ENCODE results near the gene DHRS3. TPM values are rescaled to one million over a fixed set of nuclear protein-coding genes. Genes with fewer than 3 reads are reported as not detected.
A peak's percentile ranks its signal among the peaks of the same experiment; 100 is the strongest.

Gene DHRS3
- total and polyA plus RNA-seq, 8 donors, result 47.7 to 98.6 (median 62.0) TPM

DNA sequence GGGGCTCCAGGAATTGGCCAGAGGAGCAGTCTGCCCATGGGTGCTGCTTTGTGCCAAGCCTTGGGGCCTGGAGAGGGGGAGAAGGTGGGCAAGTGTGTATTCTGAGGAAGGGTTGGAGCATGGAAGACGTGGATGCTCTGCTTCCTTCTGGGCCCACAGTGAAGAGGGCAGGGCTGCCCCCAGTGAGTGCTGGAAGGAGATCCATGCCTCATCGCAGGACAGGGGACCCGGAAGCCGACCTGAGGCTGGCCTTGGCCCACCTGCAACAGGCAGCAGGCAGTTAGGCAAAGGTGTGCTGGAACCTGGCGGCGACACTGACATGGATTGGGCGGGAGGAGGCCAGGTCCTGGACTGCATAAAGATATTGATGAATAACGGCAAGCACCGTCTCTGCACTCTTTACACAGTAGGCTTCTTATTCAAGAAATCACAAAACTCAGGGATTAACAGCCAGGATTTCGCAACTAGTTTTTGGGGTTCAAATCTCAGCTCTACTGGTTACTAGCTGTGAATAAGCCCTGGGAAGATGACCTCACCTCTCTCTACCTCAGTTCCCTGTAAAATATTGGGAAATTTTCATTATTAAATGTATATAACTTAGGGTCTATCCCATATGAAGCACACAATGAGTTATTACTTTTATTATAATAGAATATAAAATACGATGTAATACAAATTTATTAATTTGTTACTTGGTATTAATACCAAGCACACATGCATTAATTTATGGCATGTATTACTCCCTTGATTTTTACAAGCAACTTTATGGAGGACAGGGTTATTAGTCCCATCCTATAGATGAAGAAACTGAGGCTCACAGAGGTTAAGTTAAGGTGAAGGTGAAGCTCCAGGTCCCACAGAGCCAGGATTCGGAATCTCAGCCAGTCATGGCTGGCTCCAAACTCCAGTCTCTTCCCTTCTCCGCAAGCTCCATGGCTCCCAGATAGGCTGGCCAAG, 62.3 kb downstream of the DHRS3 start:
- Histone ChIP-seq H3K27me3 (no peaks in the 10 kb centered on the region), H3K4me1 (no peaks in the 10 kb centered on the region), H3K9me3 (no peaks in the 10 kb centered on the region), H3K36me3 (no peaks in the 10 kb centered on the region), H3K4me3 (no peak overlapping the region), H3K27ac (no peak overlapping the region)
- DNase-seq, result peak in 2 of 6 donors; percentile 13 to 27
- ATAC-seq, result peak in 1 of 4 donors; percentile 16
- no peak for FAIRE-seq
- 91 to 97% methylated on average over 13 of the region's 13 CpGs for WGBS, 2 donors
- TF ChIP-seq, protein P1, sequence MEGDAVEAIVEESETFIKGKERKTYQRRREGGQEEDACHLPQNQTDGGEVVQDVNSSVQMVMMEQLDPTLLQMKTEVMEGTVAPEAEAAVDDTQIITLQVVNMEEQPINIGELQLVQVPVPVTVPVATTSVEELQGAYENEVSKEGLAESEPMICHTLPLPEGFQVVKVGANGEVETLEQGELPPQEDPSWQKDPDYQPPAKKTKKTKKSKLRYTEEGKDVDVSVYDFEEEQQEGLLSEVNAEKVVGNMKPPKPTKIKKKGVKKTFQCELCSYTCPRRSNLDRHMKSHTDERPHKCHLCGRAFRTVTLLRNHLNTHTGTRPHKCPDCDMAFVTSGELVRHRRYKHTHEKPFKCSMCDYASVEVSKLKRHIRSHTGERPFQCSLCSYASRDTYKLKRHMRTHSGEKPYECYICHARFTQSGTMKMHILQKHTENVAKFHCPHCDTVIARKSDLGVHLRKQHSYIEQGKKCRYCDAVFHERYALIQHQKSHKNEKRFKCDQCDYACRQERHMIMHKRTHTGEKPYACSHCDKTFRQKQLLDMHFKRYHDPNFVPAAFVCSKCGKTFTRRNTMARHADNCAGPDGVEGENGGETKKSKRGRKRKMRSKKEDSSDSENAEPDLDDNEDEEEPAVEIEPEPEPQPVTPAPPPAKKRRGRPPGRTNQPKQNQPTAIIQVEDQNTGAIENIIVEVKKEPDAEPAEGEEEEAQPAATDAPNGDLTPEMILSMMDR (IDR thresholded peaks at IDR 0.05), result no peak
- intact Hi-C loops (cut with DNase I), result no loop called here

DNA sequence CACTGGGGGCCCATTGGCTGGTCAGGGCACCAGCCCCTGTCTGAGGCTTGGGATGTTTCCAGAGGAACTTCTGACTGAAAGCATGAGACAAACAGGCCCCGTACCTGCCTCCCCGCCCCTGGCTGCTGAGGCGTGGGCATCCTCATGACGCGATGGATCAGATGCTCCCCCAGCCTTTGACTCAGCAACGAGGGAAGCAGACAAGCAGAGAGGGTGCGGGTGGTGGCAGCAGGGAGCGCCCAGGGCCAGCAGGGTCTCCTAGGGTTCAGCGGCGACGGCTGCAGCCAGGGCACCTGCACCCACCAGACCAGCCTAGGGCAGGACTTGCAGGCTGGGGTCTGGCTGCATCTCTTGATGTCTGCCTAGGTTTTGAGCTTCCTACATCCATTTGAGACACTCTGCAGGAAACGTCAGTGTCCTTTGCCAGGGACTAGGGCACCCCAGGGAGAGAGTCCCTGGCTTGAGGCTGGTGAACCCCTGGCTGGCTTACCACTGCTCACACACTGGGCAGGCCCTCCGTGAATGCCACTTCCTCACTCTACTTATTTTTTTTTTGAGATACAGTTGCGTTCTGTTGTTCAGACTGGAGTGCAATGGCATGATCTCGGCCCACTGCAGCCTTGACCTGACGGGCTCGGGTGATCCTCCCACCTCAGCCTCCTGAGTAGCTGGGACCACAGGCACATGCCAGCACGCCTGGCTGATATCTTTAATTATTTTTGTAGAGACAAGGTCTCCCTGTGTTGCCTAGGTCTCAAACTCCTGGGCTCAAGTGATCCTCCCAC, 63.3 kb downstream of the DHRS3 start:
- TF ChIP-seq, protein P1 (IDR thresholded peaks at IDR 0.05), result no peak
- Histone ChIP-seq H3K27me3 (no peaks in the 10 kb centered on the region), H3K9me3 (no peaks in the 10 kb centered on the region), H3K36me3 (no peaks in the 10 kb centered on the region), H3K4me1 (peaks cover 0 to 3% (median 0%) of the 10 kb centered on the region in 3 donors), H3K4me3 (no peak overlapping the region), H3K27ac (no peak overlapping the region)
- DNase-seq (peak in 2 of 6 donors; percentile 12 to 35), FAIRE-seq (no peak), ATAC-seq (no peak)
- 94 to 95% methylated on average over 18 of the region's 18 CpGs for WGBS, 2 donors
- intact Hi-C loops (cut with DNase I), result no loop called here

DNA sequence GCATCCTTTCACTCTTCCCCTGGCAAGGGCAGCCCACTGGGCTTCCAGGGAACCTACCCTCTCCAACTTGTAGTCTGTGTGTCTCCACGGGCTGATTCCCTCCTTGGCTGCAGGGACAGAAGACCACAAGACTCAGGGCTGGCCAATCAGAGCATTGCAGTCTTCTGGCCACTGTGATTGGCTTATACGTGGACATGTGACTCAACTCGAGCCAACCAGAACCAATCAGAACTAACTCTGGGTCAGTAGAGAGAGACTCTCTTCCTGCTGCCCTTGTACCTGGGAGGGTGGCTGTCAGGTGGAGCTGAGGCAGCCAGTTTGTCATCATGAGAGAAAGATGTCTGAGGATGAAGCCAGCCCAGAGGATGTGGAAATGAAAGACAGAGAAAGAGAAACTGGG, 64.0 kb downstream of the DHRS3 start:
- 83 to 88% methylated on average over 3 of the region's 3 CpGs for WGBS, 2 donors
- TF ChIP-seq, protein P1 (IDR thresholded peaks at IDR 0.05), result no peak
- Histone ChIP-seq H3K27me3 (no peaks in the 10 kb centered on the region), H3K9me3 (no peaks in the 10 kb centered on the region), H3K4me1 (peaks cover 0 to 3% (median 0%) of the 10 kb centered on the region in 3 donors), H3K36me3 (no peaks in the 10 kb centered on the region), H3K27ac (no peak overlapping the region), H3K4me3 (no peak overlapping the region)
- ATAC-seq, result no peak
- intact Hi-C loops (cut with DNase I), result no loop called here
- no peak for FAIRE-seq
- DNase-seq, result peak in 2 of 6 donors; percentile 0 to 15

DNA sequence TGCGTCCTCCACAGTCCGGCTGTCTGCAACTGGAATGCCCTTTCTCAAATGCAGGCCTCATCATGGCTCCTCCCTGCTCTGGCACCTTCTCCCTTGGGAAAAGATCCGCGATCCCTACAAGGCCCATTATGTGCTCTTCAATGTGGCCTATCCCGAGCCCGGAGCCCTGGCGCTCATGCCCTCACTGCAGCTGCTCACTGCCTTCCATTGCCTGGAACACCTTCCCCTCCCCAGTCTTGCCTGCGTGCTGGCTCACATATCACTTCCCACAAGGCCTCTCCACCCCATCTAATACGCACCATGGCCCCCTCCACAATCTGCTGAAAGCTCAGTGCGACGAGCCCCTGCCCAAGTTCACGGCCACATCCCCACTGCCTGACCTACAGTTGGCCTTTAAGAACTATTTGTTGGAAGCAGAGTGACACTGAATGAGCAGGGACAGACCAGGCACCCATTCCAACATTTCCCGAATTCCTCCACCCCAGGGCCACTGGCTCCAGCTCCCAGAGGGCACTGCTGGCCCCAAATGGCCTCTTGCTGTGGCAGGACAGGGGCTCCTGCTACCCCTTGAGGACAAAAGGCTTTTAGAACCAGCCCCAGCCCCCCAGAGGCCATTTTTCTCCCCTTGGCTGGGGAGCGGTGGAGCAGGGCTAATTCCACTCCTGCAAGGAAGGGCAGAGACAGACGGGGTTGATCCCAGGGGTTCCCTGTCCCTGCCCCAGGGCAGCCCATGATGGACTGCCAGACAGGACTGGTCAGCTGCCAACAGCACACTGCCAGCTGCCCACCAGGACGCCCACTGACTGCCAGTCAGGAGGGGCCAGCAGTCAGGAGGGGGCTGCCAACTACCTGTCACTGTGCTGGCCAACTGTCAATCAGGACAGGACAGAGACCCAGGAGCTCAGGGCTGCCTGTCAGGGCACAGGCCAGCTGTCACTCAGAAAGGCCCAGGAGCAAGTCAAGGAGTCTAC, 64.8 kb downstream of the DHRS3 start:
- no peaks in the 10 kb centered on the region for H3K36me3 ChIP-seq
- DNase-seq, result peak in 2 of 6 donors; percentile 16 to 46
- no peak overlapping the region for H3K4me3 ChIP-seq
- H3K27ac ChIP-seq, result no peak overlapping the region
- H3K4me1 ChIP-seq, result peaks cover 0 to 3% (median 0%) of the 10 kb centered on the region in 3 donors
- ATAC-seq, result no peak
- TF ChIP-seq, protein P1 (IDR thresholded peaks at IDR 0.05), result no peak
- no peaks in the 10 kb centered on the region for H3K9me3 ChIP-seq
- WGBS, 2 donors, result 87% methylated on average over 16 of the region's 16 CpGs
- no peak for FAIRE-seq
- H3K27me3 ChIP-seq, result no peaks in the 10 kb centered on the region
- intact Hi-C loops (cut with DNase I), result no loop called here
